ENCODE measurements around the gene PLCG1. TPM values are rescaled to one million over a fixed set of nuclear protein-coding genes. Genes with fewer than 3 reads are reported as not detected.

Gene PLCG1
- total RNA-seq, 1 experiment from 2014 or later = 45.6 TPM

DNA sequence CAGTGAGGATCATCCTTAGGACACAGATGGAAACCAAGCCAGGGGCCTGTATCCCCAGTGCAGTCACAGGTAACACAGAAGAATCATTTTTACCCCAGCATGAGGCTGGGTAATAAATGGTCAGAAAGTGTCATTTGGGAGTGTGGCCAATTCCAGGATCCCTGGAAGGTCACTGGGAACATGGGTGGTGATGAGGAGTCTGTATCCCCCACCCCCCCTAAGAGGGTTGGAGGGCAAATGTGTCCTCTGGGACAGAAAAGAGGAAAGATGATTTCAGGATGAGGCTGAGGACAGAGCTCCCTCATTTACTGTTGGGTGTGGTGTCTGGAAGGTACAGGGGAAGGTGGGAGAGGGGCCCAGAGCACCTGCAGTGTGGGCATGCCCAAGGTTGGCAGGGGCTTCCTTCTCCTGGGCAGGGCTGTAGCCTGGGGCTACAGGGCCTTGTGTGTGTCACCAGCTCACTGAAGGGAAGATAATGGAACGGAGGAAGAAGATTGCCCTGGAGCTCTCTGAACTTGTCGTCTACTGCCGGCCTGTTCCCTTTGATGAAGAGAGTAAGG is 34.5 kb downstream of the PLCG1 start (continued):
- TF ChIP-seq ELF1 (IDR thresholded peaks at IDR 0.05; ENCODE audit: borderline replicate concordance, low read depth) = no peak
- no peak for TF ChIP-seq RAD21 (IDR thresholded peaks at IDR 0.05; ENCODE audit: low read depth)
- TF ChIP-seq, protein P1, sequence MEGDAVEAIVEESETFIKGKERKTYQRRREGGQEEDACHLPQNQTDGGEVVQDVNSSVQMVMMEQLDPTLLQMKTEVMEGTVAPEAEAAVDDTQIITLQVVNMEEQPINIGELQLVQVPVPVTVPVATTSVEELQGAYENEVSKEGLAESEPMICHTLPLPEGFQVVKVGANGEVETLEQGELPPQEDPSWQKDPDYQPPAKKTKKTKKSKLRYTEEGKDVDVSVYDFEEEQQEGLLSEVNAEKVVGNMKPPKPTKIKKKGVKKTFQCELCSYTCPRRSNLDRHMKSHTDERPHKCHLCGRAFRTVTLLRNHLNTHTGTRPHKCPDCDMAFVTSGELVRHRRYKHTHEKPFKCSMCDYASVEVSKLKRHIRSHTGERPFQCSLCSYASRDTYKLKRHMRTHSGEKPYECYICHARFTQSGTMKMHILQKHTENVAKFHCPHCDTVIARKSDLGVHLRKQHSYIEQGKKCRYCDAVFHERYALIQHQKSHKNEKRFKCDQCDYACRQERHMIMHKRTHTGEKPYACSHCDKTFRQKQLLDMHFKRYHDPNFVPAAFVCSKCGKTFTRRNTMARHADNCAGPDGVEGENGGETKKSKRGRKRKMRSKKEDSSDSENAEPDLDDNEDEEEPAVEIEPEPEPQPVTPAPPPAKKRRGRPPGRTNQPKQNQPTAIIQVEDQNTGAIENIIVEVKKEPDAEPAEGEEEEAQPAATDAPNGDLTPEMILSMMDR (IDR thresholded peaks at IDR 0.05 in 2 of 3, conservative IDR thresholded peaks at IDR 0.05 in 1 of 3; ENCODE audit: borderline replicate concordance in 1 of 3, insufficient read depth in 1 of 3, low read depth in 2 of 3, low read length in 2 of 3) = no peak
- no peak for TF ChIP-seq SIN3A (IDR thresholded peaks at IDR 0.05; ENCODE audit: low read depth)
- no peak for TF ChIP-seq SP1 (IDR thresholded peaks at IDR 0.05; ENCODE audit: low read depth)
- no peak for TF ChIP-seq EGR1 (IDR thresholded peaks at IDR 0.05; ENCODE audit: low read depth)
- TF ChIP-seq, protein P2, sequence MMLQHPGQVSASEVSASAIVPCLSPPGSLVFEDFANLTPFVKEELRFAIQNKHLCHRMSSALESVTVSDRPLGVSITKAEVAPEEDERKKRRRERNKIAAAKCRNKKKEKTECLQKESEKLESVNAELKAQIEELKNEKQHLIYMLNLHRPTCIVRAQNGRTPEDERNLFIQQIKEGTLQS (IDR thresholded peaks at IDR 0.05) = no peak
- no peak for TF ChIP-seq EZH2 (IDR thresholded peaks at IDR 0.05)
- no peak for TF ChIP-seq CBX3 (IDR thresholded peaks at IDR 0.05; ENCODE audit: low read depth)

DNA sequence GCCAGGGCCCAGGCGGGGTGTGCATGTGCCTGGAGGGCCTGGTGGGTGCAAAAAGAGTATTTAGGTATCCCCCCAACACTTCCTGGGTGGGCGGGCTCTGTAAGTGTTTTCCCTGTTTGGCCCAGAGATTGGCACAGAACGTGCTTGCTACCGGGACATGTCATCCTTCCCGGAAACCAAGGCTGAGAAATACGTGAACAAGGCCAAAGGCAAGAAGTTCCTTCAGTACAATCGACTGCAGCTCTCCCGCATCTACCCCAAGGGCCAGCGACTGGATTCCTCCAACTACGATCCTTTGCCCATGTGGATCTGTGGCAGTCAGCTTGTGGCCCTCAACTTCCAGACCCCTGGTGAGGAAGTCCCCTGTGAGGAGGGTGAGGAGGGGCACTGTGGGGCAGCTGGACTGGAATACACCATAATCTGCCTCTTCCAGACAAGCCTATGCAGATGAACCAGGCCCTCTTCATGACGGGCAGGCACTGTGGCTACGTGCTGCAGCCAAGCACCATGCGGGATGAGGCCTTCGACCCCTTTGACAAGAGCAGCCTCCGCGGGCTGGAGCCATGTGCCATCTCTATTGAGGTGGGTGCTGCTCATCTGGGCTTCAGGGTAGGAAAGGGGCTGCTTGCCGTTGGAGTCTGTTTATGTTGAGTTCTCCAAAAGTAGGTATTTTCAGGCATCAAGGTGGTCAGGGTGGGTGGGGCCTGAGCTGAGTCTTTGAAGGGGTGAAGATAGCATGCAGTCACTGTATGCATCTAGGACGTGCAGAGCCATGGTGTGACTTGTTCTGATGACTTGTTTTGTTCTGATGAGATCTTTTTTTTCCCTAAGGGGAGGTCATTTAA is 35.2 kb downstream of the PLCG1 start:
- Histone ChIP-seq H2AFZ (ENCODE audit: low read depth, low read length, poor library complexity, severe bottlenecking) (no peak overlapping the region), H4K20me1 (ENCODE audit: insufficient read depth) (no peaks in the 10 kb centered on the region), H3K79me2 (ENCODE audit: insufficient read depth, low read length) (no peaks in the 10 kb centered on the region), H3K27me3 (ENCODE audit: insufficient read depth, low read length) (no peaks in the 10 kb centered on the region), H3K27ac (ENCODE audit: low read depth, low read length) (no peak overlapping the region), H3K9ac (ENCODE audit: low read length) (no peak overlapping the region), H3K9me3 (ENCODE audit: control insufficient read depth in 1 of 2, insufficient read depth in 1 of 2, low read depth in 1 of 2, low read length in 2 of 2) (no peaks in the 10 kb centered on the region), H3K36me3 (ENCODE audit: control insufficient read depth in 1 of 2, insufficient read depth in 2 of 2, low read length in 2 of 2) (peaks cover 14 to 21% of the 10 kb centered on the region in 2 experiments), H3K9me2 (ENCODE audit: insufficient read depth) (no peaks in the 10 kb centered on the region), H3K4me3 (replicated peaks in 1 of 2; ENCODE audit: low read depth in 1 of 2, low read length in 2 of 2) (no peak overlapping the region), H3K4me2 (ENCODE audit: low read length) (no peak overlapping the region), H3K4me1 (ENCODE audit: control insufficient read depth in 1 of 2, insufficient read depth in 2 of 2, low read length in 2 of 2) (peaks cover 0 to 7% of the 10 kb centered on the region in 2 experiments; a peak in 2 of 4 replicates)
- intact Hi-C loops (cut with micrococcal nuclease) = loop anchor here (1.0 to 5.0 kb wide), 3 partner anchors 60 to 240 kb away; partner anchors contain the start of gene LPIN3
- CTCF ChIA-PET = interaction anchor here (0.5 to 4.8 kb wide), 15 partner anchors 9 to 182 kb away, joined by 3 to 83 read pairs (median 4); partner anchors contain the start of gene LPIN3
- POLR2A ChIA-PET = interaction anchor here (1.0 to 1.8 kb wide), 2 partner anchors 60 to 168 kb away, joined by 4 read pairs; partner anchors contain the start of gene LPIN3
- no TSS peak for BruUV-seq (replicated peaks)
- RAD21 ChIA-PET (ENCODE audit: low non-redundant PET in 1 of 2, low total read pairs in 2 of 2, uncharacterized antibody in 2 of 2, unreplicated experiment in 2 of 2) = interaction anchor here (0.5 to 1.5 kb wide), 6 partner anchors 52 to 216 kb away, joined by 3 to 17 read pairs (median 3); partner anchors contain the start of gene LPIN3 (in 2 of the 2)
- ATAC-seq (peak; percentile 24), DNase-seq (ENCODE audit: low read depth, low spot score) (no peak)
- TF ChIP-seq ELF1 (IDR thresholded peaks at IDR 0.05; ENCODE audit: borderline replicate concordance, low read depth) (no peak), POLR2A (IDR thresholded peaks at IDR 0.05; ENCODE audit: borderline replicate concordance, extremely low read depth, insufficient read depth, insufficient read length) (no peak), SRF (IDR thresholded peaks at IDR 0.05; ENCODE audit: low read depth) (no peak), SP1 (IDR thresholded peaks at IDR 0.05; ENCODE audit: low read depth) (no peak), ZNF274 (IDR thresholded peaks at IDR 0.05; ENCODE audit: low read depth, low read length) (no peak), JUND (IDR thresholded peaks at IDR 0.05) (no peak), ZBTB33 (IDR thresholded peaks at IDR 0.05; ENCODE audit: extremely low read depth, insufficient replicate concordance, low read length) (no peak), SIN3A (IDR thresholded peaks at IDR 0.05; ENCODE audit: low read depth) (no peak), YY1 (IDR thresholded peaks at IDR 0.05; ENCODE audit: extremely low read depth, insufficient replicate concordance, low read depth, low read length) (no peak)
